Activated naive CD8-positive, alpha-beta T cell (primary cell): ENCODE measurements around the gene SPATA20.

Source experiments
- H3K27ac Mint-ChIP-seq: one replicate; pipeline ENCODE4 v1.8.0; 2021; ENCODE audit warnings: mixed read lengths
- H3K27me3 Mint-ChIP-seq: one replicate; pipeline ENCODE4 v1.8.0; 2021; ENCODE audit warnings: mixed read lengths
- H3K36me3 Mint-ChIP-seq: one replicate; pipeline ENCODE4 v1.8.0; 2021; ENCODE audit warnings: mixed read lengths
- H3K4me1 Mint-ChIP-seq: one replicate; pipeline ENCODE4 v1.8.0; 2021; ENCODE audit warnings: low read depth, mixed read lengths
- H3K4me3 Mint-ChIP-seq: one replicate; pipeline ENCODE4 v1.8.0; 2021; ENCODE audit warnings: mild to moderate bottlenecking, mixed read lengths
- H3K9me3 Mint-ChIP-seq: one replicate; pipeline ENCODE4 v1.8.0; 2021; ENCODE audit warnings: low read depth, mixed read lengths

The SPATA20 gene

GRCh38 chr17:50568659-50569058, 21.7 kb downstream of the SPATA20 start:
- Mint-ChIP-seq H3K36me3 (no peaks in the 10 kb centered on the region), H3K27me3 (peaks cover 11% of the 10 kb centered on the region), H3K9me3 (no peaks in the 10 kb centered on the region), H3K4me1 (peaks cover 11% of the 10 kb centered on the region), H3K4me3 (no peak overlapping the region), H3K27ac (no peak overlapping the region)

- Mint-ChIP-seq H3K9me3 (no peaks in the 10 kb centered on the region), H3K27me3 (peaks cover 9% of the 10 kb centered on the region), H3K27ac (no peak overlapping the region), H3K4me3 (no peak overlapping the region), H3K4me1 (peaks cover 9% of the 10 kb centered on the region), H3K36me3 (no peaks in the 10 kb centered on the region)
These were observed 22.6 kb downstream of the SPATA20 start for GRCh38 chr17:50569592-50569991.

GRCh38 chr17:50570032-50570431, 23.1 kb downstream of the SPATA20 start:
- Mint-ChIP-seq H3K4me1 (peaks cover 7% of the 10 kb centered on the region), H3K4me3 (no peak overlapping the region), H3K27me3 (peaks cover 7% of the 10 kb centered on the region), H3K9me3 (no peaks in the 10 kb centered on the region), H3K36me3 (no peaks in the 10 kb centered on the region), H3K27ac (no peak overlapping the region)

- H3K4me1 Mint-ChIP-seq, result peaks cover 4% of the 10 kb centered on the region
- H3K9me3 Mint-ChIP-seq, result no peaks in the 10 kb centered on the region
- H3K36me3 Mint-ChIP-seq, result no peaks in the 10 kb centered on the region
- H3K4me3 Mint-ChIP-seq, result no peak overlapping the region
- no peak overlapping the region for H3K27ac Mint-ChIP-seq
- H3K27me3 Mint-ChIP-seq, result peaks cover 7% of the 10 kb centered on the region
These were observed 23.6 kb downstream of the SPATA20 start for GRCh38 chr17:50570528-50570927.

GRCh38 chr17:50571681-50572080, 24.7 kb downstream of the SPATA20 start:
- peaks cover 5% of the 10 kb centered on the region for H3K27me3 Mint-ChIP-seq
- no peaks in the 10 kb centered on the region for H3K4me1 Mint-ChIP-seq
- H3K36me3 Mint-ChIP-seq, result no peaks in the 10 kb centered on the region
- H3K4me3 Mint-ChIP-seq, result no peak overlapping the region
- H3K27ac Mint-ChIP-seq, result no peak overlapping the region
- H3K9me3 Mint-ChIP-seq, result no peaks in the 10 kb centered on the region

GRCh38 chr17:50572541-50572940, 25.6 kb downstream of the SPATA20 start:
- H3K4me1 Mint-ChIP-seq, result no peaks in the 10 kb centered on the region
- no peaks in the 10 kb centered on the region for H3K36me3 Mint-ChIP-seq
- no peak overlapping the region for H3K27ac Mint-ChIP-seq
- H3K4me3 Mint-ChIP-seq, result no peak overlapping the region
- no peaks in the 10 kb centered on the region for H3K9me3 Mint-ChIP-seq
- peaks cover 5% of the 10 kb centered on the region for H3K27me3 Mint-ChIP-seq

GRCh38 chr17:50573866-50574611, 27.1 kb downstream of the SPATA20 start:
- no peaks in the 10 kb centered on the region for H3K9me3 Mint-ChIP-seq
- H3K4me3 Mint-ChIP-seq, result no peak overlapping the region
- H3K27me3 Mint-ChIP-seq, result peaks cover 4% of the 10 kb centered on the region
- no peak overlapping the region for H3K27ac Mint-ChIP-seq
- no peaks in the 10 kb centered on the region for H3K4me1 Mint-ChIP-seq
- no peaks in the 10 kb centered on the region for H3K36me3 Mint-ChIP-seq

GRCh38 chr17:50575581-50576210, 28.7 kb downstream of the SPATA20 start:
- no peaks in the 10 kb centered on the region for H3K4me1 Mint-ChIP-seq
- no peak overlapping the region for H3K27ac Mint-ChIP-seq
- no peak overlapping the region for H3K4me3 Mint-ChIP-seq
- H3K36me3 Mint-ChIP-seq, result no peaks in the 10 kb centered on the region
- H3K9me3 Mint-ChIP-seq, result no peaks in the 10 kb centered on the region
- peaks cover 4% of the 10 kb centered on the region for H3K27me3 Mint-ChIP-seq

GRCh38 chr17:50576864-50577263, 29.9 kb downstream of the SPATA20 start:
- H3K36me3 Mint-ChIP-seq, result no peaks in the 10 kb centered on the region
- no peaks in the 10 kb centered on the region for H3K9me3 Mint-ChIP-seq
- peaks cover 3% of the 10 kb centered on the region for H3K27me3 Mint-ChIP-seq
- H3K4me3 Mint-ChIP-seq, result no peak overlapping the region
- no peak overlapping the region for H3K27ac Mint-ChIP-seq
- H3K4me1 Mint-ChIP-seq, result no peaks in the 10 kb centered on the region

GRCh38 chr17:50577451-50577954, 30.5 kb downstream of the SPATA20 start:
- H3K36me3 Mint-ChIP-seq, result no peaks in the 10 kb centered on the region
- H3K4me3 Mint-ChIP-seq, result no peak overlapping the region
- H3K4me1 Mint-ChIP-seq, result no peaks in the 10 kb centered on the region
- H3K27ac Mint-ChIP-seq, result no peak overlapping the region
- no peaks in the 10 kb centered on the region for H3K9me3 Mint-ChIP-seq
- H3K27me3 Mint-ChIP-seq, result peaks cover 3% of the 10 kb centered on the region

- H3K27me3 Mint-ChIP-seq, result peaks cover 3% of the 10 kb centered on the region
- no peak overlapping the region for H3K4me3 Mint-ChIP-seq
- H3K36me3 Mint-ChIP-seq, result no peaks in the 10 kb centered on the region
- no peak overlapping the region for H3K27ac Mint-ChIP-seq
- no peaks in the 10 kb centered on the region for H3K9me3 Mint-ChIP-seq
- no peaks in the 10 kb centered on the region for H3K4me1 Mint-ChIP-seq
These were observed 31.2 kb downstream of the SPATA20 start for GRCh38 chr17:50578173-50578572.

GRCh38 chr17:50579399-50579798, 32.4 kb downstream of the SPATA20 start:
- Mint-ChIP-seq H3K27ac (no peak overlapping the region), H3K27me3 (peaks cover 3% of the 10 kb centered on the region), H3K36me3 (no peaks in the 10 kb centered on the region), H3K4me3 (no peak overlapping the region), H3K9me3 (no peaks in the 10 kb centered on the region), H3K4me1 (no peaks in the 10 kb centered on the region)

- Mint-ChIP-seq H3K4me1 (no peaks in the 10 kb centered on the region), H3K9me3 (no peaks in the 10 kb centered on the region), H3K4me3 (no peak overlapping the region), H3K27me3 (peaks cover 3% of the 10 kb centered on the region), H3K27ac (no peak overlapping the region), H3K36me3 (no peaks in the 10 kb centered on the region)
These were observed 33.7 kb downstream of the SPATA20 start for GRCh38 chr17:50580646-50581045.

GRCh38 chr17:50581316-50581715, 34.3 kb downstream of the SPATA20 start:
- H3K27me3 Mint-ChIP-seq, result peaks cover 3% of the 10 kb centered on the region
- no peak overlapping the region for H3K27ac Mint-ChIP-seq
- no peaks in the 10 kb centered on the region for H3K9me3 Mint-ChIP-seq
- no peaks in the 10 kb centered on the region for H3K36me3 Mint-ChIP-seq
- H3K4me3 Mint-ChIP-seq, result no peak overlapping the region
- no peaks in the 10 kb centered on the region for H3K4me1 Mint-ChIP-seq

GRCh38 chr17:50582741-50583140, 35.8 kb downstream of the SPATA20 start:
- H3K9me3 Mint-ChIP-seq, result no peaks in the 10 kb centered on the region
- no peak overlapping the region for H3K27ac Mint-ChIP-seq
- peaks cover 2% of the 10 kb centered on the region for H3K27me3 Mint-ChIP-seq
- no peak overlapping the region for H3K4me3 Mint-ChIP-seq
- no peaks in the 10 kb centered on the region for H3K4me1 Mint-ChIP-seq
- no peaks in the 10 kb centered on the region for H3K36me3 Mint-ChIP-seq
